ENCODE results near the gene CPT2. TPM values are rescaled to one million over a fixed set of nuclear protein-coding genes. Genes with fewer than 3 reads are reported as not detected.

CPT2 gene
- total RNA-seq, 1 experiment from 2014 or later: 19.6 TPM

GRCh38 chr1:53214376-53214940 lies 17.8 kb downstream of the CPT2 start:
- no peaks in the 10 kb centered on the region for H3K9me3 Mint-ChIP-seq (ENCODE audit: unreplicated experiment)
- no peak overlapping the region for H3K27ac Mint-ChIP-seq (ENCODE audit: low read depth, unreplicated experiment)
- no TSS peak for BruUV-seq (replicated peaks)
- ChIA-PET POLR2A (interaction anchor here (0.8 to 2.3 kb wide), 3 partner anchors 11 to 20 kb away, joined by 3 to 11 read pairs (median 10); no protein-coding TSS in a partner anchor), CTCF (interaction anchor here (1.0 kb wide), 2 partner anchors 28 to 34 kb away, joined by 3 to 5 read pairs; no protein-coding TSS in a partner anchor)
- no peak for DNase-seq (ENCODE audit: unreplicated experiment)
- H3K36me3 Mint-ChIP-seq (ENCODE audit: insufficient read depth, unreplicated experiment): peaks cover 69% of the 10 kb centered on the region
- H3K4me3 Mint-ChIP-seq (ENCODE audit: unreplicated experiment): no peak overlapping the region
- TF ChIP-seq CTCF (IDR thresholded peaks at IDR 0.05; ENCODE audit: unreplicated experiment): no peak
- no peaks in the 10 kb centered on the region for H3K27me3 Mint-ChIP-seq (ENCODE audit: insufficient read depth, unreplicated experiment)
- intact Hi-C loops (cut with micrococcal nuclease): no loop called here
- peaks cover 8% of the 10 kb centered on the region for H3K4me1 Mint-ChIP-seq (ENCODE audit: insufficient read depth, unreplicated experiment)

- Mint-ChIP-seq H3K27me3 (ENCODE audit: insufficient read depth, unreplicated experiment) (no peaks in the 10 kb centered on the region), H3K9me3 (ENCODE audit: unreplicated experiment) (no peaks in the 10 kb centered on the region), H3K4me1 (ENCODE audit: insufficient read depth, unreplicated experiment) (peaks cover 8% of the 10 kb centered on the region), H3K36me3 (ENCODE audit: insufficient read depth, unreplicated experiment) (peaks cover 33% of the 10 kb centered on the region), H3K4me3 (ENCODE audit: unreplicated experiment) (peak overlapping the region; percentile 23), H3K27ac (ENCODE audit: low read depth, unreplicated experiment) (no peak overlapping the region)
- no TSS peak for BruUV-seq (replicated peaks)
- POLR2A ChIA-PET: interaction anchor here (3.9 to 6.3 kb wide), 3 partner anchors 16 to 21 kb away, joined by 46 to 69 read pairs (median 49); partner anchors contain the start of genes CPT2 and MAGOH
- CTCF ChIA-PET: no interaction called here
- intact Hi-C loops (cut with micrococcal nuclease): no loop called here
- no peak for DNase-seq (ENCODE audit: unreplicated experiment)
- TF ChIP-seq CTCF (IDR thresholded peaks at IDR 0.05; ENCODE audit: unreplicated experiment): no peak
Observed at GRCh38 chr1:53218201-53218600, 21.6 kb downstream of the CPT2 start.

GRCh38 chr1:53219711-53220110 lies 23.1 kb downstream of the CPT2 start:
- H3K27ac Mint-ChIP-seq (ENCODE audit: low read depth, unreplicated experiment): peak overlapping the region; percentile 99
- TSS peak; percentile 83 for BruUV-seq (replicated peaks)
- H3K36me3 Mint-ChIP-seq (ENCODE audit: insufficient read depth, unreplicated experiment): peaks cover 18% of the 10 kb centered on the region
- peaks cover 8% of the 10 kb centered on the region for H3K4me1 Mint-ChIP-seq (ENCODE audit: insufficient read depth, unreplicated experiment)
- ChIA-PET CTCF (interaction anchor here (0.5 to 0.7 kb wide), 3 partner anchors 29 to 502 kb away, joined by 3 read pairs; no protein-coding TSS in a partner anchor), POLR2A (interaction anchor here (1.2 to 6.3 kb wide), 9 partner anchors 10 to 204 kb away, joined by 3 to 69 read pairs (median 5); partner anchors contain the start of genes CPT2 and MAGOH)
- no peak for TF ChIP-seq CTCF (IDR thresholded peaks at IDR 0.05; ENCODE audit: unreplicated experiment)
- peak overlapping the region; percentile 94 for H3K4me3 Mint-ChIP-seq (ENCODE audit: unreplicated experiment)
- intact Hi-C loops (cut with micrococcal nuclease): no loop called here
- DNase-seq (ENCODE audit: unreplicated experiment): no peak
- no peaks in the 10 kb centered on the region for H3K9me3 Mint-ChIP-seq (ENCODE audit: unreplicated experiment)
- no peaks in the 10 kb centered on the region for H3K27me3 Mint-ChIP-seq (ENCODE audit: insufficient read depth, unreplicated experiment)

- peak; percentile 93 for DNase-seq (ENCODE audit: unreplicated experiment)
- ChIA-PET POLR2A (interaction anchor here (1.1 to 6.3 kb wide), 9 partner anchors 8 to 205 kb away, joined by 3 to 69 read pairs (median 6); partner anchors contain the start of genes CPT2 and MAGOH), CTCF (interaction anchor here (0.7 kb wide), 1 partner anchor 1552 kb away, joined by 3 read pairs; no protein-coding TSS in a partner anchor)
- TF ChIP-seq CTCF (IDR thresholded peaks at IDR 0.05; ENCODE audit: unreplicated experiment): no peak
- Mint-ChIP-seq H3K27me3 (ENCODE audit: insufficient read depth, unreplicated experiment) (no peaks in the 10 kb centered on the region), H3K4me1 (ENCODE audit: insufficient read depth, unreplicated experiment) (peaks cover 8% of the 10 kb centered on the region), H3K9me3 (ENCODE audit: unreplicated experiment) (no peaks in the 10 kb centered on the region), H3K4me3 (ENCODE audit: unreplicated experiment) (peak within 1 kb of the TSS; percentile 94), H3K36me3 (ENCODE audit: insufficient read depth, unreplicated experiment) (peaks cover 13% of the 10 kb centered on the region), H3K27ac (ENCODE audit: low read depth, unreplicated experiment) (peak within 1 kb of the TSS; percentile 99)
- BruUV-seq (replicated peaks): no TSS peak
- intact Hi-C loops (cut with micrococcal nuclease): no loop called here
Observed at GRCh38 chr1:53220171-53220961, 23.7 kb downstream of the CPT2 start, which contains the start of gene CZIB. Gene CZIB, minus strand, starts transcription at chr1:53220634. Its CDS starts 59 bp downstream, at chr1:53220575.
